HL-60 (cell line): Measurements from ENCODE around the gene RP9.

ENCODE experiments used
- DNase-seq, 2 experiments: peaks; one replicate each; pipeline ENCODE4 v3.0.0-alpha.2; 2010 to 2020; ENCODE audit warnings: low read depth in 1 of 2, low spot score in 1 of 2
- H3K27ac ChIP-seq: fragments of 250-450 bp; sonication (Bioruptor Pico); replicated peaks from 2 replicates; pipeline ENCODE4 v1.5.1; 2020; ENCODE audit warnings: mild to moderate bottlenecking, moderate library complexity
- H3K27me3 ChIP-seq: fragments of 250-450 bp; sonication (Bioruptor Pico); 2 replicates; pipeline ENCODE4 v1.5.1; 2021; ENCODE audit warnings: mild to moderate bottlenecking, moderate library complexity; ENCODE audit not compliant: insufficient read depth, poor library complexity, severe bottlenecking
- H3K4me3 ChIP-seq: replicated peaks from 2 replicates; pipeline ENCODE4 v1.5.1; 2011; ENCODE audit warnings: mild to moderate bottlenecking, control low read depth, low read length; ENCODE audit not compliant: insufficient read depth
- CTCF ChIP-seq: IDR thresholded peaks from one replicate; pipeline ENCODE4 v1.5.1; 2011; ENCODE audit warnings: low read length, control low read depth, inconsistent platforms; ENCODE audit not compliant: insufficient read depth
- GABPA ChIP-seq: IDR thresholded peaks from 2 replicates; pipeline ENCODE4 v1.6.1; 2012; ENCODE audit warnings: low read depth
- POLR2AphosphoS5 ChIP-seq: IDR thresholded peaks from 2 replicates; pipeline ENCODE4 v1.6.1; 2012; ENCODE audit warnings: low read depth
- REST ChIP-seq: IDR thresholded peaks from 2 replicates; pipeline ENCODE4 v1.6.1; 2012; ENCODE audit warnings: low read depth; ENCODE audit not compliant: insufficient replicate concordance
- SPI1 ChIP-seq: IDR thresholded peaks from 2 replicates; pipeline ENCODE4 v1.6.1; 2012; ENCODE audit warnings: low read depth, mild to moderate bottlenecking, borderline replicate concordance

Gene RP9

GRCh38 chr7:33073243-33073642 is 36.0 kb downstream of the RP9 start:
- no peak for TF ChIP-seq REST
- Histone ChIP-seq H3K27ac (no peak overlapping the region), H3K4me3 (no peak overlapping the region), H3K27me3 (no peaks in the 10 kb centered on the region)
- DNase-seq, result no peak

GRCh38 chr7:33072471-33072870 is 36.7 kb downstream of the RP9 start:
- no peak for TF ChIP-seq GABPA
- TF ChIP-seq REST, result no peak
- no peak for TF ChIP-seq POLR2AphosphoS5
- TF ChIP-seq SPI1, result no peak
- no peak for TF ChIP-seq CTCF
- DNase-seq, result no peak

GRCh38 chr7:33070831-33071230 is 38.4 kb downstream of the RP9 start:
- DNase-seq, result no peak
- no peaks in the 10 kb centered on the region for H3K27me3 ChIP-seq
- no peak overlapping the region for H3K27ac ChIP-seq
- TF ChIP-seq GABPA, result no peak
- no peak overlapping the region for H3K4me3 ChIP-seq

More at GRCh38 chr7:33072471-33072870, 36.7 kb downstream of the RP9 start:
- Histone ChIP-seq H3K4me3 (no peak overlapping the region), H3K27me3 (no peaks in the 10 kb centered on the region), H3K27ac (no peak overlapping the region)

GRCh38 chr7:33070277-33070676 is 38.9 kb downstream of the RP9 start:
- H3K27me3 ChIP-seq, result no peaks in the 10 kb centered on the region
- DNase-seq, result no peak
- no peak for TF ChIP-seq REST
- TF ChIP-seq POLR2AphosphoS5, result no peak
- no peak overlapping the region for H3K27ac ChIP-seq
- H3K4me3 ChIP-seq, result no peak overlapping the region

- Histone ChIP-seq H3K27ac (no peak overlapping the region), H3K4me3 (no peak overlapping the region), H3K27me3 (no peaks in the 10 kb centered on the region)
- no peak for TF ChIP-seq GABPA
- TF ChIP-seq CTCF, result no peak
- no peak for TF ChIP-seq REST
- TF ChIP-seq POLR2AphosphoS5, result no peak
- no peak for TF ChIP-seq SPI1
- no peak for DNase-seq
Observed at GRCh38 chr7:33067921-33068320, 41.3 kb downstream of the RP9 start.
